GM10266 (cell line): Measurements from ENCODE around the gene KRT6C.
"Not testable (repeated sequence)": the region's sequence is repeated elsewhere in the genome, so short reads cannot be mapped to it uniquely, and the experiment has no call there.

Experiments used
- DNase-seq: peaks from one replicate; pipeline ENCODE4 v3.0.0; 2012; ENCODE audit errors: extremely low spot score
- CTCF ChIP-seq: IDR thresholded peaks from 2 replicates; pipeline ENCODE4 v1.5.1; 2012; ENCODE audit warnings: mild to moderate bottlenecking, low read depth; ENCODE audit not compliant: control insufficient read depth, insufficient read depth; ENCODE audit errors: missing control alignments

Gene KRT6C

DNA sequence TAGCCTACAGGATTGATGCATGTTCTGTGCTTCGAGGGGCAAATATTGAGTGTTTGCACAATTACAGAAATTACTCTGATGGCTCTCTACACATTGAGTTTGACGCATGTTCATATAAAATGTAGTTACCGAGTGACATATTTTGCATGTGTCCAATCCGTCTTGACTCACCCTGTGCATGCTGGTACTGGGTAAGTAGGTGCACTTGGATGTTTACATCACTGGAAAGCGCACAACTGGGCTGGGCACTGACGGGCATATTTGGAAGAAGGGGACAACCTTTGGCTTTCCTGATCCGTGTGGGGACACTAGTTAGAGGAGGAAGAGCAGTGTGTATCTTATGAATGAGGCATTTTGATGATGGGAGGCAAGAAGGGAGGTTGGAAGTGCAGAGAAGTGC lies 24.4 kb upstream of the KRT6C start:
- no peak for TF ChIP-seq CTCF
- no peak for DNase-seq

GRCh38 chr12:52496590-52497071 lies 23.0 kb upstream of the KRT6C start:
- DNase-seq = no peak
- no peak for TF ChIP-seq CTCF

- no peak for DNase-seq
Observed at GRCh38 chr12:52496054-52496453, 22.4 kb upstream of the KRT6C start.

GRCh38 chr12:52495389-52495788 lies 21.8 kb upstream of the KRT6C start:
- TF ChIP-seq CTCF = no peak
- no peak for DNase-seq

More at GRCh38 chr12:52496054-52496453, 22.4 kb upstream of the KRT6C start:
- no peak for TF ChIP-seq CTCF

GRCh38 chr12:52494518-52494917 lies 20.9 kb upstream of the KRT6C start:
- DNase-seq = no peak
- no peak for TF ChIP-seq CTCF

DNA sequence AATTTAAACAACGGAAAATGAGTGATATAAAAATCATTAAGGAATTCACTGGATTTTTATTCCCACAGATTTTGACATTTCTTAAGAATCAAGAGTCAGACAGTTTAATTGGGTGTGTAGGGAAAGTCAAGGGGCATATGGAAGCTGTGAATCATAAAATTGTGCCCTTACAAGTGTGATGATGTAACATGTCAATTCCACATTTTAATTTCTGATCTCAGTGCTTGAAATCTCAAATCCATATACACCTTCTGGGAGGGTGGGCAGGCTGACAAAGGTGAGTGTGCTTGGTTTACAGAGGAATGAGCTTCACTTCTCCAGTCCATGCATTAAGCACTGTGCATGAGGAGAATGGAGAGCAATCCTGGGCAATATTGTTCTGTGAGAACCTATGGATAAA lies 20.5 kb upstream of the KRT6C start:
- DNase-seq = no peak
- TF ChIP-seq CTCF = no peak

- TF ChIP-seq CTCF = no peak
- DNase-seq = no peak
Observed at GRCh38 chr12:52493172-52493571, 19.6 kb upstream of the KRT6C start, which contains the start of gene KRT6A. Gene KRT6A, minus strand, starts transcription at chr12:52493257. Its CDS starts 69 bp downstream, at chr12:52493188.

- not testable (repeated sequence) for DNase-seq
Observed at GRCh38 chr12:52492405-52492804, 18.8 kb upstream of the KRT6C start.

- DNase-seq = not testable (repeated sequence)
Observed at GRCh38 chr12:52491495-52491894, 17.9 kb upstream of the KRT6C start.
